Activated CD8-positive, alpha-beta T cell treated with anti-CD3 and anti-CD28 coated beads for 36 hours (primary cell): ENCODE measurements around the gene DPYD. TPM values are rescaled to one million over a fixed set of nuclear protein-coding genes. Genes with fewer than 3 reads are reported as not detected.

ENCODE experiments used
- ATAC-seq: fragments of 200-7000 bp; cut with Tn5 transposase; one replicate; pipeline ENCODE4 v1.10.0; 2021; ENCODE audit warnings: mild to moderate bottlenecking, moderate library complexity
- CTCF ChIA-PET: fragments of 350-600 bp; sonication (Branson Sonifier 250); formaldehyde crosslinking; loops from one replicate; lab custom pipeline; 2021; ENCODE audit warnings: antibody characterized with exemption; lab: Charles Lee
- POLR2A ChIA-PET: fragments of 350-600 bp; sonication (Branson Sonifier 250); formaldehyde crosslinking; loops from one replicate; lab custom pipeline; 2021; ENCODE audit warnings: antibody characterized with exemption; lab: Charles Lee
- DNase-seq: peaks from one replicate; pipeline ENCODE4 v3.0.0-alpha.2; 2020
- H3K27ac Mint-ChIP-seq: one replicate; pipeline ENCODE4 v1.8.0; 2021; ENCODE audit warnings: mild to moderate bottlenecking, mixed read lengths
- H3K27me3 Mint-ChIP-seq: one replicate; pipeline ENCODE4 v1.8.0; 2021; ENCODE audit warnings: mixed read lengths
- H3K36me3 Mint-ChIP-seq: one replicate; pipeline ENCODE4 v1.8.0; 2021; ENCODE audit warnings: low read depth, mixed read lengths
- H3K4me1 Mint-ChIP-seq: one replicate; pipeline ENCODE4 v1.8.0; 2021; ENCODE audit warnings: low read depth, mixed read lengths
- H3K4me3 Mint-ChIP-seq: one replicate; pipeline ENCODE4 v1.8.0; 2021; ENCODE audit warnings: mild to moderate bottlenecking, moderate library complexity, mixed read lengths
- H3K9me3 Mint-ChIP-seq: one replicate; pipeline ENCODE4 v1.8.0; 2021; ENCODE audit warnings: mixed read lengths
- CTCF ChIP-seq: fragments of 200-600 bp; IDR thresholded peaks from one replicate; pipeline ENCODE4 v1.8.0; 2022; ENCODE audit warnings: antibody characterized with exemption, mild to moderate bottlenecking
- intact Hi-C: fragments of 100-400 bp; cut with micrococcal nuclease; formaldehyde crosslinking; loops from one replicate; pipeline ENCODE4 v1.10.0; 2022
- total RNA-seq, 2 experiments: library from RNA; stranded (reverse); gene quantifications; one replicate each; pipeline ENCODE4 v1.2.3, GENCODE V29; 2021

The DPYD gene
- total RNA-seq, 2 experiments from 2014 or later, result 10.7 to 10.8 TPM

- ATAC-seq (no peak), DNase-seq (no peak)
- Mint-ChIP-seq H3K9me3 (no peaks in the 10 kb centered on the region), H3K36me3 (peaks cover 1% of the 10 kb centered on the region), H3K27ac (no peak overlapping the region), H3K27me3 (no peaks in the 10 kb centered on the region), H3K4me1 (no peaks in the 10 kb centered on the region), H3K4me3 (no peak overlapping the region)
- intact Hi-C loops, result no loop called here
- CTCF ChIA-PET, result no interaction called here
- POLR2A ChIA-PET, result interaction anchor here (0.8 kb wide), 1 partner anchor 9 kb away, joined by 3 read pairs; no protein-coding TSS in a partner anchor
- no peak for TF ChIP-seq CTCF
Observed at GRCh38 chr1:97610748-97611147, 310.1 kb downstream of the DPYD start.

GRCh38 chr1:97610102-97610501 lies 310.7 kb downstream of the DPYD start:
- peaks cover 1% of the 10 kb centered on the region for H3K36me3 Mint-ChIP-seq
- no peak for DNase-seq
- H3K4me3 Mint-ChIP-seq, result no peak overlapping the region
- intact Hi-C loops, result no loop called here
- H3K27ac Mint-ChIP-seq, result no peak overlapping the region
- TF ChIP-seq CTCF, result no peak
- no peak for ATAC-seq
- ChIA-PET POLR2A (interaction anchor here (0.8 kb wide), 1 partner anchor 10 kb away, joined by 3 read pairs; no protein-coding TSS in a partner anchor), CTCF (no interaction called here)
- H3K27me3 Mint-ChIP-seq, result no peaks in the 10 kb centered on the region
- H3K9me3 Mint-ChIP-seq, result no peaks in the 10 kb centered on the region
- peaks cover 2% of the 10 kb centered on the region for H3K4me1 Mint-ChIP-seq

GRCh38 chr1:97608272-97608671 lies 312.6 kb downstream of the DPYD start:
- Mint-ChIP-seq H3K9me3 (no peaks in the 10 kb centered on the region), H3K27ac (no peak overlapping the region), H3K4me3 (no peak overlapping the region), H3K27me3 (no peaks in the 10 kb centered on the region), H3K4me1 (peaks cover 2% of the 10 kb centered on the region), H3K36me3 (peaks cover 1% of the 10 kb centered on the region)
- CTCF ChIA-PET, result no interaction called here
- ATAC-seq, result no peak
- POLR2A ChIA-PET, result no interaction called here
- DNase-seq, result no peak
- intact Hi-C loops, result no loop called here
- no peak for TF ChIP-seq CTCF

GRCh38 chr1:97603776-97604175 lies 317.1 kb downstream of the DPYD start:
- Mint-ChIP-seq H3K4me3 (no peak overlapping the region), H3K27ac (no peak overlapping the region), H3K9me3 (no peaks in the 10 kb centered on the region), H3K27me3 (no peaks in the 10 kb centered on the region), H3K4me1 (peaks cover 2% of the 10 kb centered on the region), H3K36me3 (no peaks in the 10 kb centered on the region)
- ChIA-PET CTCF (no interaction called here), POLR2A (no interaction called here)
- TF ChIP-seq CTCF, result no peak
- intact Hi-C loops, result no loop called here
- ATAC-seq (no peak), DNase-seq (no peak)

GRCh38 chr1:97603218-97603617 lies 317.6 kb downstream of the DPYD start:
- intact Hi-C loops, result no loop called here
- Mint-ChIP-seq H3K4me1 (peaks cover 2% of the 10 kb centered on the region), H3K9me3 (no peaks in the 10 kb centered on the region), H3K27ac (no peak overlapping the region), H3K36me3 (no peaks in the 10 kb centered on the region), H3K4me3 (no peak overlapping the region), H3K27me3 (no peaks in the 10 kb centered on the region)
- ChIA-PET POLR2A (no interaction called here), CTCF (no interaction called here)
- TF ChIP-seq CTCF, result no peak
- DNase-seq, result no peak
- ATAC-seq, result no peak
